ENCODE results near the gene FAM210A. TPM values are rescaled to one million over a fixed set of nuclear protein-coding genes. Genes with fewer than 3 reads are reported as not detected.

FAM210A gene
- 2.1 TPM for total RNA-seq

GRCh38 chr18:13726232-13726971 lies at the start of gene FAM210A, which contains the start of gene RNMT:
Gene FAM210A (minus strand): TSS chr18:13726558. CDS start chr18:13682077, 44,481 bp downstream.
Gene RNMT (plus strand): TSS chr18:13726673. CDS start chr18:13731518, 4,845 bp downstream.
- Histone ChIP-seq H3K4me1 (peaks cover 0 to 13% of the 10 kb centered on the region in 2 donors), H3K36me3 (no peaks in the 10 kb centered on the region), H3K9me3 (no peaks in the 10 kb centered on the region), H3K27me3 (no peaks in the 10 kb centered on the region), H3K27ac (peak within 1 kb of the TSS; percentile 95 to 96), H3K4me3 (peak within 1 kb of the TSS; percentile 79 to 89)
- peak; percentile 87 to 97 for DNase-seq (ENCODE audit: low spot score in 2 of 2)
- TF ChIP-seq CTCF (IDR thresholded peaks at IDR 0.05): peak in 1 of 3 experiments; percentile 35
- intact Hi-C loops (cut with DNase I): loop anchor here (1.0 to 5.0 kb wide), 4 partner anchors 64 to 778 kb away; partner anchors contain the start of genes CEP192 and SEH1L

GRCh38 chr18:13775058-13775457 lies 48.7 kb upstream of the FAM210A start:
- DNase-seq (ENCODE audit: low spot score in 2 of 2): no peak
- Histone ChIP-seq H3K9me3 (no peaks in the 10 kb centered on the region), H3K4me3 (no peak overlapping the region), H3K27me3 (no peaks in the 10 kb centered on the region), H3K4me1 (no peaks in the 10 kb centered on the region), H3K36me3 (no peaks in the 10 kb centered on the region), H3K27ac (no peak overlapping the region)
- intact Hi-C loops (cut with DNase I): no loop called here
- TF ChIP-seq CTCF (IDR thresholded peaks at IDR 0.05): no peak

- peaks cover 11 to 18% of the 10 kb centered on the region in 2 donors for H3K9me3 ChIP-seq
- TF ChIP-seq CTCF (IDR thresholded peaks at IDR 0.05): no peak
- peaks cover 7 to 57% of the 10 kb centered on the region in 2 donors for H3K36me3 ChIP-seq
- DNase-seq (ENCODE audit: low spot score in 2 of 2): no peak
- no peak overlapping the region for H3K27ac ChIP-seq
- no peak overlapping the region for H3K4me3 ChIP-seq
- no peaks in the 10 kb centered on the region for H3K27me3 ChIP-seq
- no peaks in the 10 kb centered on the region for H3K4me1 ChIP-seq
- intact Hi-C loops (cut with DNase I): no loop called here
Observed at GRCh38 chr18:13762690-13763439, 36.5 kb upstream of the FAM210A start.

- Histone ChIP-seq H3K36me3 (peaks cover 29 to 82% of the 10 kb centered on the region in 2 donors), H3K4me1 (no peaks in the 10 kb centered on the region)
- intact Hi-C loops (cut with DNase I): no loop called here
Observed at GRCh38 chr18:13760047-13760446, 33.7 kb upstream of the FAM210A start.

GRCh38 chr18:13758622-13759021 lies 32.3 kb upstream of the FAM210A start:
- intact Hi-C loops (cut with DNase I): no loop called here
- no peak for DNase-seq (ENCODE audit: low spot score in 2 of 2)
- Histone ChIP-seq H3K4me3 (no peak overlapping the region), H3K27ac (no peak overlapping the region), H3K9me3 (no peaks in the 10 kb centered on the region), H3K4me1 (no peaks in the 10 kb centered on the region), H3K36me3 (peaks cover 43 to 81% of the 10 kb centered on the region in 2 donors), H3K27me3 (no peaks in the 10 kb centered on the region)
- TF ChIP-seq CTCF (IDR thresholded peaks at IDR 0.05): no peak

More at GRCh38 chr18:13760047-13760446, 33.7 kb upstream of the FAM210A start:
- H3K4me3 ChIP-seq: no peak overlapping the region
- no peak for DNase-seq (ENCODE audit: low spot score in 2 of 2)
- TF ChIP-seq CTCF (IDR thresholded peaks at IDR 0.05): no peak
- no peak overlapping the region for H3K27ac ChIP-seq
- H3K9me3 ChIP-seq: peaks cover 0 to under 1% of the 10 kb centered on the region in 2 donors
- no peaks in the 10 kb centered on the region for H3K27me3 ChIP-seq

Data from ascending aorta (tissue), 2 donors.